ENCODE results near the gene CXCL1. TPM values are rescaled to one million over a fixed set of nuclear protein-coding genes. Genes with fewer than 3 reads are reported as not detected.
A peak's percentile ranks its signal among the peaks of the same experiment; 100 is the strongest.

CXCL1 gene
- polyA plus RNA-seq, 3 donors, result 1.7 to 4.4 (median 3.5) TPM

DNA sequence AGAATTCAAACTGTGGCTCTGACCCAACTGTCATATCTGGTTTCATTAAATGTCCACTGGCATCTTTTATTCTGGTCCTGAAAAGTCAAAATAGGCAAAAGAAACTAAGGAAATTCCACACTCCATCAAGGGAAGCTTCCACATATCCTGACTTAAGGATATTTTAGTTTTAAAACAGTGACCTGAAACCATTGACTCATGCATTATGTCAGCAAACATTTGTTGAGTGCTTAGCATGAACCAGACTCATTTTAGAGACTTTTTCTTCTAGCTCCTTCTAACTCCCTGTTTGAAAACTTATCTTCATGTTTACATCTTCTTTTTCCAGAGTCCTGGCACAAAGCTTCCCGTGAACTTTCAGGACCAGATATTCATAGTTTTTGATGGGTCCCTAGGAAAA is 6.9 kb upstream of the CXCL1 start:
- H3K27ac ChIP-seq (ENCODE audit: low read depth in 1 of 2, low read length in 2 of 2), result no peak overlapping the region
- no peaks in the 10 kb centered on the region for H3K36me3 ChIP-seq (replicated peaks in 1 of 2; ENCODE audit: control insufficient read depth in 1 of 2, insufficient read depth in 2 of 2, low read length in 2 of 2)
- intact Hi-C loops (cut with micrococcal nuclease), result no loop called here
- Mint-ChIP-seq H3K9me3 (peaks cover 0 to 1% (median 0%) of the 10 kb centered on the region in 7 donors), H3K36me3 (peaks cover 0 to 3% of the 10 kb centered on the region in 2 donors), H3K4me3 (no peak overlapping the region), H3K27me3 (ENCODE audit: low read depth in 3 of 3) (no peaks in the 10 kb centered on the region), H3K27ac (no peak overlapping the region), H3K4me1 (peaks cover 12% of the 10 kb centered on the region)
- no peak overlapping the region for H3K4me3 ChIP-seq (replicated peaks in 1 of 3; ENCODE audit: low read depth in 2 of 3, low read length in 3 of 3)
- no CpG with 5 or more reads among the region's 1 CpG for WGBS (ENCODE audit: insufficient coverage)
- H3K9ac ChIP-seq (ENCODE audit: insufficient read depth, low read length, poor library complexity, severe bottlenecking), result no peak overlapping the region
- H4K20me1 ChIP-seq (ENCODE audit: insufficient read depth, low read length), result no peaks in the 10 kb centered on the region
- no peaks in the 10 kb centered on the region for H3K27me3 ChIP-seq (ENCODE audit: control insufficient read depth in 2 of 2, insufficient read depth in 2 of 2, low read length in 2 of 2)
- H2AFZ ChIP-seq (ENCODE audit: insufficient read depth, low read depth, low read length, poor library complexity, severe bottlenecking), result no peak overlapping the region
- no peak for DNase-seq
- H3K4me2 ChIP-seq (replicated peaks; ENCODE audit: extremely low read depth, low read length, poor library complexity, severe bottlenecking), result no peak overlapping the region
- no peaks in the 10 kb centered on the region for H3K79me2 ChIP-seq (ENCODE audit: insufficient read depth, low read length)
- no peak for TF ChIP-seq CTCF (IDR thresholded peaks at IDR 0.05)
- H3K9me3 ChIP-seq (replicated peaks in 1 of 2; ENCODE audit: control insufficient read depth in 1 of 2, insufficient read depth in 1 of 2, low read length in 2 of 2), result no peaks in the 10 kb centered on the region
- H3K4me1 ChIP-seq (ENCODE audit: control insufficient read depth in 1 of 2, insufficient read depth in 2 of 2, low read length in 2 of 2), result peaks cover 0 to 13% of the 10 kb centered on the region in 2 donors

- H3K4me3 Mint-ChIP-seq, result no peak overlapping the region
- Histone ChIP-seq H3K27ac (ENCODE audit: low read depth in 1 of 2, low read length in 2 of 2) (no peak overlapping the region), H3K36me3 (replicated peaks in 1 of 2; ENCODE audit: control insufficient read depth in 1 of 2, insufficient read depth in 2 of 2, low read length in 2 of 2) (no peaks in the 10 kb centered on the region), H3K4me2 (replicated peaks; ENCODE audit: extremely low read depth, low read length, poor library complexity, severe bottlenecking) (no peak overlapping the region), H3K4me1 (ENCODE audit: control insufficient read depth in 1 of 2, insufficient read depth in 2 of 2, low read length in 2 of 2) (peaks cover 0 to 23% of the 10 kb centered on the region in 2 donors), H3K4me3 (replicated peaks in 1 of 3; ENCODE audit: low read depth in 2 of 3, low read length in 3 of 3) (no peak overlapping the region), H3K27me3 (ENCODE audit: control insufficient read depth in 2 of 2, insufficient read depth in 2 of 2, low read length in 2 of 2) (no peaks in the 10 kb centered on the region), H3K79me2 (ENCODE audit: insufficient read depth, low read length) (no peaks in the 10 kb centered on the region), H3K9ac (ENCODE audit: insufficient read depth, low read length, poor library complexity, severe bottlenecking) (no peak overlapping the region), H3K9me3 (replicated peaks in 1 of 2; ENCODE audit: control insufficient read depth in 1 of 2, insufficient read depth in 1 of 2, low read length in 2 of 2) (no peaks in the 10 kb centered on the region), H2AFZ (ENCODE audit: insufficient read depth, low read depth, low read length, poor library complexity, severe bottlenecking) (no peak overlapping the region), H4K20me1 (ENCODE audit: insufficient read depth, low read length) (no peaks in the 10 kb centered on the region)
- peaks cover 0 to 1% (median 0%) of the 10 kb centered on the region in 7 donors for H3K9me3 Mint-ChIP-seq
- no peak overlapping the region for H3K27ac Mint-ChIP-seq
- WGBS (ENCODE audit: insufficient coverage), result 89% methylated on average over 2 of the region's 2 CpGs
- H3K27me3 Mint-ChIP-seq (ENCODE audit: low read depth in 3 of 3), result peaks cover 0 to 4% (median 0%) of the 10 kb centered on the region in 3 donors
- H3K4me1 Mint-ChIP-seq, result peaks cover 16% of the 10 kb centered on the region
- H3K36me3 Mint-ChIP-seq, result peaks cover 0 to 3% of the 10 kb centered on the region in 2 donors
- intact Hi-C loops (cut with micrococcal nuclease), result no loop called here
- DNase-seq, result no peak
- TF ChIP-seq CTCF (IDR thresholded peaks at IDR 0.05), result peak; percentile 10
Measured at GRCh38 chr4:73864365-73864764, 4.8 kb upstream of the CXCL1 start.
